Measurements from ENCODE around the gene NUDT3.

- TF ChIP-seq YY1 (IDR thresholded peaks at IDR 0.05; ENCODE audit: low read depth), result no peak
- TF ChIP-seq CREB1 (IDR thresholded peaks at IDR 0.05; ENCODE audit: low read depth), result no peak
- no peak for TF ChIP-seq EP300 (IDR thresholded peaks at IDR 0.05; ENCODE audit: borderline replicate concordance)
- no peak for TF ChIP-seq NFIC (IDR thresholded peaks at IDR 0.05)
- TF ChIP-seq RAD21 (IDR thresholded peaks at IDR 0.05; ENCODE audit: low read depth), result no peak
- TF ChIP-seq FOXM1 (IDR thresholded peaks at IDR 0.05; ENCODE audit: borderline replicate concordance, low read depth), result no peak
- TF ChIP-seq REST (IDR thresholded peaks at IDR 0.05; ENCODE audit: low read depth), result no peak
- TF ChIP-seq CEBPB (IDR thresholded peaks at IDR 0.05), result no peak
- TF ChIP-seq ZBTB7A (IDR thresholded peaks at IDR 0.05; ENCODE audit: low read depth), result no peak
- TF ChIP-seq TEAD4 (IDR thresholded peaks at IDR 0.05), result no peak
- TF ChIP-seq MAX (IDR thresholded peaks at IDR 0.05), result no peak
- no peak for TF ChIP-seq TAF1 (IDR thresholded peaks at IDR 0.05; ENCODE audit: low read depth)
- TF ChIP-seq EGR1 (IDR thresholded peaks at IDR 0.05), result no peak
- TF ChIP-seq USF1 (IDR thresholded peaks at IDR 0.05), result no peak
Observed at GRCh38 chr6:34386316-34387137, 5.9 kb downstream of the NUDT3 start.
